Measurements from ENCODE around the gene PDE6H. TPM values are rescaled to one million over a fixed set of nuclear protein-coding genes. Genes with fewer than 3 reads are reported as not detected.

The PDE6H gene
- not detected for total RNA-seq

GRCh38 chr12:14972816-14973215, at the start of gene PDE6H:
TSS of gene PDE6H (plus strand) at chr12:14973042. CDS start at chr12:14978013, 4,971 bp downstream.
- DNase-seq (ENCODE audit: low spot score): no peak

GRCh38 chr12:14923944-14924343, 48.9 kb upstream of the PDE6H start:
- DNase-seq (ENCODE audit: low spot score): no peak

GRCh38 chr12:14924541-14924940, 48.3 kb upstream of the PDE6H start:
- no peak for DNase-seq (ENCODE audit: low spot score)

- DNase-seq (ENCODE audit: low spot score): no peak
These were observed 45.6 kb upstream of the PDE6H start for GRCh38 chr12:14927267-14927666.

GRCh38 chr12:14928931-14929330, 43.9 kb upstream of the PDE6H start:
- no peak for DNase-seq (ENCODE audit: low spot score)

- no peak for DNase-seq (ENCODE audit: low spot score)
These were observed 42.5 kb upstream of the PDE6H start for GRCh38 chr12:14930299-14930698.

- DNase-seq (ENCODE audit: low spot score): no peak
These were observed 41.5 kb upstream of the PDE6H start for GRCh38 chr12:14931359-14931758.

- DNase-seq (ENCODE audit: low spot score): no peak
These were observed 40.9 kb upstream of the PDE6H start for GRCh38 chr12:14931791-14932560.

- DNase-seq (ENCODE audit: low spot score): no peak
These were observed 38.3 kb upstream of the PDE6H start for GRCh38 chr12:14934511-14934910.

- no peak for DNase-seq (ENCODE audit: low spot score)
These were observed 37.8 kb upstream of the PDE6H start for GRCh38 chr12:14935031-14935430.

GRCh38 chr12:14936224-14936861, 36.5 kb upstream of the PDE6H start:
- DNase-seq (ENCODE audit: low spot score): no peak

GRCh38 chr12:14937014-14937413, 35.8 kb upstream of the PDE6H start:
- DNase-seq (ENCODE audit: low spot score): no peak

GRCh38 chr12:14937689-14938088, 35.2 kb upstream of the PDE6H start:
- no peak for DNase-seq (ENCODE audit: low spot score)

- DNase-seq (ENCODE audit: low spot score): no peak
These were observed 34.5 kb upstream of the PDE6H start, which contains the start of gene ERP27 for GRCh38 chr12:14938301-14938700. TSS of gene ERP27 (minus strand) at chr12:14938537. CDS start at chr12:14938508, 29 bp downstream.

- DNase-seq (ENCODE audit: low spot score): no peak
These were observed 31.5 kb upstream of the PDE6H start for GRCh38 chr12:14941369-14941768.

- no peak for DNase-seq (ENCODE audit: low spot score)
These were observed 30.5 kb upstream of the PDE6H start for GRCh38 chr12:14942196-14942931.

GRCh38 chr12:14946162-14946561, 26.7 kb upstream of the PDE6H start:
- no peak for DNase-seq (ENCODE audit: low spot score)

GRCh38 chr12:14946861-14947260, 26.0 kb upstream of the PDE6H start:
- no peak for DNase-seq (ENCODE audit: low spot score)

- peak; percentile 37 for DNase-seq (ENCODE audit: low spot score)
These were observed 24.2 kb upstream of the PDE6H start for GRCh38 chr12:14948672-14949071.

- DNase-seq (ENCODE audit: low spot score): no peak
These were observed 23.2 kb upstream of the PDE6H start for GRCh38 chr12:14949631-14950030.

GRCh38 chr12:14950421-14950820, 22.4 kb upstream of the PDE6H start:
- DNase-seq (ENCODE audit: low spot score): no peak

GRCh38 chr12:14950982-14951746, 21.7 kb upstream of the PDE6H start:
- peak; percentile 53 for DNase-seq (ENCODE audit: low spot score)

Data from mucosa of gallbladder (tissue), 1 donor.